DND-41 (cell line): Measurements from ENCODE around the gene ZBTB37.

Experiments
- CTCF ChIP-seq: IDR thresholded peaks from 2 replicates; pipeline ENCODE4 v1.5.1; 2012; ENCODE audit warnings: borderline replicate concordance, low read length, moderate library complexity, mild to moderate bottlenecking; ENCODE audit not compliant: poor library complexity, severe bottlenecking; ENCODE audit errors: extremely low read depth
- EZH2 ChIP-seq: IDR thresholded peaks from 3 replicates; pipeline ENCODE4 v1.6.1; 2012; ENCODE audit warnings: borderline replicate concordance, low read depth, mild to moderate bottlenecking, moderate library complexity, low read length, inconsistent platforms; ENCODE audit not compliant: severe bottlenecking

- TF ChIP-seq CTCF (no peak), EZH2 (no peak)
Measured at GRCh38 chr1:173888749-173889148, 20.6 kb downstream of the ZBTB37 start.
